DMS 273 (cell line): ENCODE results near the gene CSE1L.
"Not testable (repeated sequence)": the region's sequence is repeated elsewhere in the genome, so short reads cannot be mapped to it uniquely, and the experiment has no call there.

Experiments
- DNase-seq: peaks from one replicate; lab custom pipeline; 2025; ENCODE audit not compliant: unreplicated experiment; lab: John Stamatoyannopoulos, UW

The CSE1L gene

DNA sequence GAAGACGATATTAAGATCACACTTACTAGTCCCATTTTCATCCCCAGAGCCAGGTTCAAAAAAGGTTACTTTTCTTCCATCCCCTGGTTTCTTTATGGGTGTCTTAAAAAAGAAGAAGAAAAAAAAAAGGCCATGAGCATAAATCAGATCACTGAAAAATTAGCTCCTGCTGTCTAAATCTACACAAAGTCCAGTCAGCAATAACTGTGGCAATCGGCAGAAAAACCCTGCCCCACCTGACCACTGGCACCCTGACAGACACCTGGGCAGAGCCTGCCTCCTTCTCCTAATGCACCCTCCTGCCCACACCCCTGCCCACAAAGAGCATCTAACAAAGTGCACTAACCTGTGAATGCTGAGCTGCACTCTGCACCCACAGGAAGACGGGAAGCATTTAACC is 72.2 kb downstream of the CSE1L start:
- no peak for DNase-seq

DNA sequence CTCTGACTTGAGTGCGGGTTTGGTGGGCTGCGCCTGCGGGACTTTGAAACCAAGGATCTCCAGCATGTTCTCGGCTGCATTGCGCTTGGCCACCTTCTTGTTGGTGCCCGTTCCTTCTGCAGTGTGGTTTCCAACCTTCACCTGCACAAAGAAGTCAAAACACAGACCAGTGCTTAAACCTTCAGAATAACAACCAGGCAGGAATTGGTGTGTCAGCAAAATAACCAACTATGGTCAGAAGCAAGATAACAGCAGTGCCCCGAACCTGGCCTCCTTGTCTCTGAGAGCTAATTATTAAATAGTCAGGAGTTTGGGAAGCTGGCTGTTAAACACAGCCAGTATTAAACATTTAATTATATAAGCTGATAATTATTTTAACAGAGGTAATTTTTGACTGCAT is 73.9 kb downstream of the CSE1L start:
- no peak for DNase-seq

DNA sequence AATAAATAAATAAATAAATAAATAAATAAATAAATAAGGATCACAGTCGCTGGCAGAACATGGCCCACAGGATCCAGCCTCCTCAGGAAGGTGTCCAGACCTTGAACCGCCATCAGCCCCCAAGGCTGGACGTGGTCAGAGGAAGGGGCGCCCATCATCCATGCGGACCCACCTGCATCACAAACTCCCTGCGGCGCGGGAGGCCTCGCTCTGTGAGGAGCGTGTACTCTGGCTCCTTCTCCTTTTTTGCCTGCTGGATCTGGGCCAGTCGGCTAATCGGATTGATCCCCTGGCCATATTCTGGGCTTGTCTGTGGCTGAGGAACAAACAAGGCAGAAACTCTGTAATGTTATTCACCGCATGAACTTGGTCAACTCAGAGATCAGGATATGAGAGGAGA is 76.8 kb downstream of the CSE1L start:
- DNase-seq, result no peak

DNA sequence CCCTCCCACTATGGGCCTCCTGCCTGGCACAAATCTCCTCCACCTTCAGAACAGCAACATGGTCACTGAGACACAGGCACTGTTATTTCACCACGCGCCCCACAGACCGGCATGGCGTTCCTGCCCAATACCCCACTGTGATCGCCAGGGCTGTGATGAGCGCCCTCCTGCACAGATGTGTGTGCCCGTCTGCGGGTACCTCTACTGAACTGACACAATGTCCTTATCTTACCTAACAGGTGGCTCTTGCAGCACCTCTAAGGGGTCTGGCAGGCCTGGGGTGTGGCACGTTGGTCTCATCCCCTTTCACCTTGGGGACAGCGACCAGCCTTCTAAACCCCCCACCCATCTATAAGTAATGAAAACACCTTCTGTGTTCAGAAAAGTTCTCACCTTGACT is 77.9 kb downstream of the CSE1L start:
- DNase-seq, result no peak

DNA sequence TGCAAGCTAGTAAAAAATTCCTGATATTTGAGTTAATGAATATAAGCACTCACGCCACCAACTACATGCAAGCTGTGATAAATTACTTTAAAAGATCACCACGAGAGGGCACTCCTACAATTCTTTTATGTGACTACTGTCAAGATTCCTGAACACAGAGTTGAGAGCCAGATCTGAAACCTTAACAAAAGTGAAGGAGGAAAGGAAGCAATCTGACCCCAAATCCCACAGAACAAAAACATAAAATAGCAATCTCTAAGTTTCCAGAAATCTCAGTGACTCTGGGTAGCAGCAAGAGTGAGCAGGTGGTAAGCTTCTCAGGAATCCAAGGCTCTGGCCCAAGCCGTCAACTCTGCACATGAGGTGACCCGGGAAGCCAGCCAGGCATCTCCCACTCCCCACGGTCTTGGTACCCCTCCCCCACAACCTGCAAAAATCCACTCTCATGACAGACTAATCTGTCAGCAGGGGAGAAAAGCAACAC is 86.9 kb downstream of the CSE1L start:
- peak; percentile 82 for DNase-seq

DNA sequence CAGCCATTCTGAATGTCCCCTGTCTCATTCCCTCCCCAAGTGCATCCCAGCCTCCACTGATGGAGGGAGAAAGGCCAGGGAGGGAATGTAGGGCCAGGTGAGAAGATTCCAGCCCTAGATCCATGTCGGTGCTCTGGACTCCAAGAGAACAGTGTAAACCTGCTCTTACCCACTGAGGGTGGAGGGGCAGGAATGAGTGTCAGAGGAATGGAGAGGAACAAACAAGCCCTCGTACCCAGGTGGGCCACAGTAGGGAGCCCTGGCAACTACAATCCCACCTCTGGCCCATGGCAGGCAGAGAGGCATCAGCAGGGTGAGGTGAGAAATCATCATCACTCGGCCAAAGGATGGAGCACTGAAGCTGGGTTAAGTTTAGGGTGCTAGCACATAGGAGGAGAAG is 87.5 kb downstream of the CSE1L start:
- no peak for DNase-seq

DNA sequence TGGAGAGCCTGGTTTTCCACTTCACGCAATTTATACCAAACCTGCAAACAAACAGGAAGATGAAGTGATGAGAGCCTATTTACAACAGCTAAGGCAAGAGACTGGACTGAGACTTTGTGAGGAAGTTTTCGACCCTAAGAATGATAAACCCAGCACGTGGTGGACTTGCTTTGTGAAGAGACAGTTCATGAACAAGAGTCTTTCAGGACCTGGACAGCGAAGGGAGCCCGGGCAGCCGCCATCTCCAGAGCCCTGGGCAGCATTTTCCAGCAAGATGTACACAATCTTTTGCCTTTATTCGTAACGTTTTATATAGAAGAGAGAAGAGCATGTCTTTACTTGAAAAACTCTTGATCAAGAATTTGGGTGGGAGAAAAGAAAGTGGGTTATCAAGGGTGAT is 88.7 kb downstream of the CSE1L start:
- DNase-seq, result not testable (repeated sequence)

DNA sequence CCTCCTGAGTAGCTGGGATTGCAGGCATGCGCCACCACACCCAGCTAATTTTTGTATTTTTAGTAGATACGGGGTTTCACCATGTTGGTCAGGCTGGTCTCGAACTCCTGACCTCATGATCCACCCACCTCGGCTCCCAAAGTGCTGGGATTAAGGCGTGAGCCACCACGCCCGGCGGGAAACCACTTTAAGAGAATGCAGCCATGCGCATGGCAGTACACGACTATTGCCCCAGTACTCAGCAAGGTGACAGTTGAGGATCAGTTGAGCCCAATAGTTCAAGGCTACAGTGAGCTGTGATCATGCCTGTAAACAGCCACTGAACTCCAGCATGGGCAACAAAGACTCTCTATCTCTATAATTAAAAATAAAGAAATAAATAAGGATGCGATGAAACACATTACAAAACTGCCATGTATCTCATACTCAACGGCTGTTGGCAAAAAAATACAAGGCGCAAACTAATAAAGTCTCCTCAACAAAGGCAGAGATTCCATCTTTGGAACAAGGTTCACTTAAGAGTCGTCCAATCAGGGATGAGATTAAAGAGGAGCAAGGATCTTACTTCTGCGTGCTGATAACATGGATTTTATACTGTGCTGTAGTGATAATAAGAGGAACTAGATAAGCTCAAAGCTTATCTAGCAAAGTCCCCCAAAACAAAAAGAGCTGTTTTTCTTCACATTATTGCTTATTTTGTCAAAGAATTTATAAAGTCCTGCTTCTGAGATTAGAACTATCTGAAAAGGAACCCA is 90.9 kb downstream of the CSE1L start:
- no peak for DNase-seq

DNA sequence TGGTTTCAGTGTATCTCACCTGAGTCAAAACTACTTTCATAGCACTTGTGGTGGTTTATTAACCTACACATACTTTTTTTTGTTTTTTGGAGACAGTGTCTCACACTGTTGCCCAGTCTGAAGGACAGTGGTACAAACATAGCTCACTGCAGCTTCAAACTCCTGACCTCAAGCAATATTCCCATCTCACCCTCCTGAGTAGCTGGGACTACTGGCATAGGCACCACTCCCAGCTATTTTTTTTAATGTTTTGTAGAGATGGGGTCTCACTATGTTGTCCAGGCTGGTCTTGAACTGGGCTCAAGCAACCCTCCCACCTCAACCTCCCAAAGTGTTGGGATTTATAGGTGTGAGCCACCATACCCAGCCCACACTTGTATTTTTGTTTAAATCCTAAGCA is 92.3 kb downstream of the CSE1L start:
- no peak for DNase-seq

DNA sequence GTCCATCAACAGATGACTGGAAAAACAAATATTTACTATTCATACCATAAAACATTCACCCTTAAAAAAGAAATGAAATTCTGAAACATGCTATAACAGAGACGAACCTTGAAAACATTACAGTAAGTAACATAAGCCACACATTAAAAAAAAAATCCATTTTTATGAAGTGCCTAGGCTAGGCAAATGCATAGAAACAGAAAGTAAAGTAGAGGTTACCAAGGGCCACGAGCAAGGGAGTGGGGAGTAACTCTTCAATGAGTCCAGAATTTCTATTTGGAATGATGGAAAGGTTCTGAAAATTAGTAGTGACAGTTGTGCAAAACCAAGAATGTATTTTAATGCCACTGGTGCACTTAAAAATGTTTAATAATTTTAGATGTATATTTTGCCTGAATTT is 94.3 kb downstream of the CSE1L start:
- no peak for DNase-seq

DNA sequence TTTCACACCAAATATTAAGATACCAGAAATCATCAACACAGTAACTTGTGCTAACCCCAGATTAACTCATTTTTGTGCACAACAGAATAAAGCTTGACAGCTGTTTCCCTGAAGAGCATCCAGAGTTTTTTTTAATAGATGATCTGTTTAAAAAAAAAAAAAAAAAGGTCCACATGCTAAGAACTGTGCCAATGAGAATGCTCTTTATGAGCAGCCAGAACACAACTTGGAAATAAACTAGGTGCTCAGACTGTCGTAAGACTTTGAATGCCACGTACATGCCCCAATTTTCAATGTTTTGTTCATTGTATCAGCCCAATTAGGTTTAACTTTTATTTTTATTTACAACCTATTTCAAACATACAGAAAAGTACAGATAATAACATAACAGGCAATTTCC is 94.7 kb downstream of the CSE1L start:
- no peak for DNase-seq
